Retinal pigment epithelial cell (primary cell): Measurements from ENCODE around the gene ZSCAN2.

Experiments used
- DNase-seq: peaks from one replicate; pipeline ENCODE4 v3.0.0-alpha.2; 2010; ENCODE audit warnings: low read depth
- H3K4me3 ChIP-seq: 2 replicates; pipeline ENCODE4 v1.5.1; 2011; ENCODE audit warnings: mild to moderate bottlenecking, low read length, control low read depth, moderate library complexity
- CTCF ChIP-seq: conservative IDR thresholded peaks from 2 replicates; pipeline ENCODE4 v1.5.1; 2011; ENCODE audit warnings: low read depth, low read length, control low read depth, inconsistent platforms

ZSCAN2 gene

GRCh38 chr15:84611631-84612030, 10.8 kb downstream of the ZSCAN2 start:
- no peak overlapping the region for H3K4me3 ChIP-seq
- no peak for DNase-seq
- TF ChIP-seq CTCF = no peak

- no peak for TF ChIP-seq CTCF
- H3K4me3 ChIP-seq = no peak overlapping the region
- no peak for DNase-seq
These were observed 15.4 kb downstream of the ZSCAN2 start for GRCh38 chr15:84616235-84616634.

- H3K4me3 ChIP-seq = no peak overlapping the region
- no peak for DNase-seq
- no peak for TF ChIP-seq CTCF
These were observed 19.8 kb downstream of the ZSCAN2 start for GRCh38 chr15:84620626-84621025.

- no peak for DNase-seq
- no peak for TF ChIP-seq CTCF
- H3K4me3 ChIP-seq = no peak overlapping the region
These were observed 20.7 kb downstream of the ZSCAN2 start for GRCh38 chr15:84621358-84621979.

GRCh38 chr15:84624359-84624758, 23.6 kb downstream of the ZSCAN2 start:
- TF ChIP-seq CTCF = no peak
- DNase-seq = no peak
- H3K4me3 ChIP-seq = no peak overlapping the region

GRCh38 chr15:84625123-84625522, 24.3 kb downstream of the ZSCAN2 start:
- no peak overlapping the region for H3K4me3 ChIP-seq
- no peak for DNase-seq
- TF ChIP-seq CTCF = no peak

GRCh38 chr15:84629033-84629432, 28.2 kb downstream of the ZSCAN2 start:
- no peak for TF ChIP-seq CTCF
- no peak for DNase-seq
- no peak overlapping the region for H3K4me3 ChIP-seq
